ENCODE data around the gene MDFI. TPM values are rescaled to one million over a fixed set of nuclear protein-coding genes. Genes with fewer than 3 reads are reported as not detected.
"Not testable (repeated sequence)": the region's sequence is repeated elsewhere in the genome, so short reads cannot be mapped to it uniquely, and the experiment has no call there.

MDFI gene
- total RNA-seq, 2 experiments from 2014 or later, result not detected

DNA sequence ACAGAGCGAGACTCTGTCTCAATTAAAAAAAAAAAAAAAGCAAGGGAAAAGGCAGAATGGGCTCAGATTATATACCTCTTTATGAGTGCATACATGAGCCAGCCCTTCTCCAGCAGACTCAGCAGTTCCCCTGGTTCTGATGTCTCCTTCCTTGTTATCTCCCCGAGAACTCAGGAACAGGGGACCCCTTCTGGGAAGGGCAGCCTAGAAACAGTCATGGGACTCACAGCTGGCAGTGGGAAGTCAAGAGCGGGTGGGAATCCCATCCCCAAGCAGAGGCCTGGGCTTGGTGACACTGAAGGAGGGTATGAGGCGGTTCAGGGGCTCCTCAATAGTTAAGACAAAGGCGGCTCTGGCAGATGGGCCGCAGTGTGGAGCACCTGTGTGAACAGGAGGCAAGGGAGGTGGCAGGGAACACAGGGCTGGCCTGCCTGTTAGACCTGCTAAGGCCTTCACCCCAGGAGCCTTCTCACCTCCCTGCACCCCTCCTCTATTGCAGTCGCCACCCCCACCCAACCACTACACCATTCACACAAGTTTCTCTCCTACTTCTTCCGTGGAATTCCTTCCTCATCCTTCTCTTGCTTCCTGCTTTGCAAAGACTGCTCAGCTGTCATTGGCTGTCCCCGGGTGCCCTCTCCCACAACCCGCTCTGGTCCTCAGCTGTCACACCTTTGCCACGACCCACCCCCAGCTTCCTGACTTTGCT is 29.7 kb upstream of the MDFI start:
- DNase-seq (no peak), ATAC-seq (ENCODE audit: low read depth) (no peak)
- no peak overlapping the region for H3K4me3 Mint-ChIP-seq
- H3K27ac Mint-ChIP-seq, result no peak overlapping the region
- H3K9me3 Mint-ChIP-seq, result no peaks in the 10 kb centered on the region
- H3K27me3 Mint-ChIP-seq, result peaks cover 8% of the 10 kb centered on the region
- peaks cover 2% of the 10 kb centered on the region for H3K4me1 Mint-ChIP-seq
- POLR2A ChIA-PET, result interaction anchor here (0.6 kb wide), 1 partner anchor 376 kb away, joined by 5 read pairs; no protein-coding TSS in a partner anchor
- no peaks in the 10 kb centered on the region for H3K36me3 Mint-ChIP-seq

GRCh38 chr6:41614715-41615114 is 23.6 kb upstream of the MDFI start:
- Mint-ChIP-seq H3K4me3 (no peak overlapping the region), H3K36me3 (no peaks in the 10 kb centered on the region), H3K27me3 (peaks cover 11% of the 10 kb centered on the region), H3K9me3 (no peaks in the 10 kb centered on the region), H3K27ac (no peak overlapping the region), H3K4me1 (peaks cover 2% of the 10 kb centered on the region)
- POLR2A ChIA-PET, result no interaction called here
- ATAC-seq (ENCODE audit: low read depth) (no peak), DNase-seq (no peak)

- no peak for ATAC-seq (ENCODE audit: low read depth)
- Mint-ChIP-seq H3K27ac (no peak overlapping the region), H3K9me3 (no peaks in the 10 kb centered on the region), H3K4me1 (peaks cover 2% of the 10 kb centered on the region), H3K36me3 (no peaks in the 10 kb centered on the region), H3K27me3 (peaks cover 14% of the 10 kb centered on the region), H3K4me3 (no peak overlapping the region)
- DNase-seq, result no peak
- POLR2A ChIA-PET, result no interaction called here
Measured at GRCh38 chr6:41615311-41615710, 23.0 kb upstream of the MDFI start.

DNA sequence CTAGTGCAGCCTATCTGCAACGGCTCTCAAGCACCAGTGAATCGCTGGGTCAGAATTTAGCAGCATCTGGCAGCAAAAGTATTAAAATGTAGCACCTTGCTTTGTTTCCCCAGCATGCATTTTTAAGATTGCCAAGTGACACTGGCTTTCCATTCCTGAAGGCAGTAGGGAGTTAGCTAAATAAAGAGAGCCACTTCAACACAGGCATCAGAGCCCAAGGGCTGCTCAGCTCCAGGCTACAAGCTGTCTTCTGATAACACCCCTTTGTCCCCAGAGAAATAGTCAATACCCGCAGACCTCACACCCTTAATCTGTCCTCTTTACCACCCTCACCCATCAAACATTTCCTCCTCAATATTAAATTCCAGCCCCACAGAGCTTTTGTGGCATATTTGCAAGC is 19.7 kb upstream of the MDFI start:
- Mint-ChIP-seq H3K4me3 (no peak overlapping the region), H3K27ac (no peak overlapping the region), H3K9me3 (peaks cover 7% of the 10 kb centered on the region), H3K27me3 (peaks cover 26% of the 10 kb centered on the region), H3K4me1 (no peaks in the 10 kb centered on the region), H3K36me3 (no peaks in the 10 kb centered on the region)
- POLR2A ChIA-PET, result no interaction called here
- ATAC-seq (ENCODE audit: low read depth), result no peak
- no peak for DNase-seq

GRCh38 chr6:41619193-41619592 is 19.1 kb upstream of the MDFI start:
- H3K36me3 Mint-ChIP-seq; ATAC-seq (ENCODE audit: low read depth); H3K4me3 Mint-ChIP-seq; POLR2A ChIA-PET; DNase-seq; H3K4me1 Mint-ChIP-seq; H3K27ac Mint-ChIP-seq; H3K9me3 Mint-ChIP-seq: not testable (repeated sequence)
- H3K27me3 Mint-ChIP-seq, result peaks cover 26% of the 10 kb centered on the region

DNA sequence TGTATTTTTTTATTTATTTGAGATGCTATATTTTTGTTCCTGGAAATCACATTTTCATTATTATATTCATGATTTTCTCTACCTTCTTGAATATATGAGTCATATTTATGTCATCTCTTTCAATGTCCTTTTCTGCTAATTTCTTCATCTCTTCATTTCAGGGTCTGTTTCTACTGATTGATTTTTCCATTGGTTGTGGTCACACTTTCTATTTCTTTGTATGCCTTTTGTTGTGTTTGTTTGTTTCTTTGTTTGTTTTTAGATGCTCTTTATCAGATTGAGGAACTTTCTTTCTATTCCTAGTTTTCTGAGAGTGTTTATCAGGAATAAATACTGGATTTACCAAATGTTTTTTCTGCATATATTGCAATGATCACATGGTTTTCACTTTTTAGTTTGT is 16.9 kb upstream of the MDFI start:
- Mint-ChIP-seq H3K4me3 (no peak overlapping the region), H3K9me3 (peaks cover 7% of the 10 kb centered on the region), H3K4me1 (peaks cover 9% of the 10 kb centered on the region), H3K36me3 (no peaks in the 10 kb centered on the region), H3K27ac (no peak overlapping the region), H3K27me3 (peaks cover 23% of the 10 kb centered on the region)
- DNase-seq (no peak), ATAC-seq (ENCODE audit: low read depth) (no peak)
- POLR2A ChIA-PET, result no interaction called here

DNA sequence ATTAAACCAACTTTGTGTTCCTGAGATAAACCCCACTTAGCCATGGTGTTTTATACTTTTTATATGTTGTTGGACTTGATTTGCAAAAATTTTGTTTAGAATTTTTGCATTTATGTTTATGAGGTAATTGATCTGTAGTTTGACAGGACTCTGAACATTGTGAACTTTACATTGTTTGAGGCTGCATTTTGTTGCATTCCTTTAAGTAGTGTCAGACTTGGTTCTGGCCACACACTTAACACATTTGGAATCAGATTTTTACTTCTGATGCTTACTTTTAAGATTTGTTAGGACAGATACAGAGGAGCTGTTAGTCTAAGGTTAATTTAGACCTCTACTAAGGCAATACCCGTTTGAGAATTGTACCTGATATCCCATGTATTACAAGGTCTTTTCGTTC is 16.5 kb upstream of the MDFI start:
- DNase-seq (no peak), ATAC-seq (ENCODE audit: low read depth) (no peak)
- no peak overlapping the region for H3K27ac Mint-ChIP-seq
- no peak overlapping the region for H3K4me3 Mint-ChIP-seq
- H3K36me3 Mint-ChIP-seq, result no peaks in the 10 kb centered on the region
- peaks cover 9% of the 10 kb centered on the region for H3K4me1 Mint-ChIP-seq
- peaks cover 7% of the 10 kb centered on the region for H3K9me3 Mint-ChIP-seq
- H3K27me3 Mint-ChIP-seq, result peaks cover 23% of the 10 kb centered on the region
- POLR2A ChIA-PET, result no interaction called here

GRCh38 chr6:41622206-41622988 is 15.9 kb upstream of the MDFI start:
- ATAC-seq (ENCODE audit: low read depth), result no peak
- POLR2A ChIA-PET, result no interaction called here
- H3K27ac Mint-ChIP-seq, result no peak overlapping the region

GRCh38 chr6:41623330-41623729 is 14.9 kb upstream of the MDFI start:
- Mint-ChIP-seq H3K27ac (no peak overlapping the region), H3K9me3 (peaks cover 7% of the 10 kb centered on the region), H3K4me3 (no peak overlapping the region), H3K36me3 (no peaks in the 10 kb centered on the region), H3K4me1 (peaks cover 9% of the 10 kb centered on the region), H3K27me3 (peaks cover 23% of the 10 kb centered on the region)
- ATAC-seq (ENCODE audit: low read depth) (no peak), DNase-seq (no peak)
- POLR2A ChIA-PET, result no interaction called here

More at GRCh38 chr6:41622206-41622988, 15.9 kb upstream of the MDFI start:
- no peak for DNase-seq
- Mint-ChIP-seq H3K27me3 (peaks cover 23% of the 10 kb centered on the region), H3K4me3 (no peak overlapping the region), H3K4me1 (peaks cover 9% of the 10 kb centered on the region), H3K9me3 (peaks cover 7% of the 10 kb centered on the region), H3K36me3 (no peaks in the 10 kb centered on the region)

DNA sequence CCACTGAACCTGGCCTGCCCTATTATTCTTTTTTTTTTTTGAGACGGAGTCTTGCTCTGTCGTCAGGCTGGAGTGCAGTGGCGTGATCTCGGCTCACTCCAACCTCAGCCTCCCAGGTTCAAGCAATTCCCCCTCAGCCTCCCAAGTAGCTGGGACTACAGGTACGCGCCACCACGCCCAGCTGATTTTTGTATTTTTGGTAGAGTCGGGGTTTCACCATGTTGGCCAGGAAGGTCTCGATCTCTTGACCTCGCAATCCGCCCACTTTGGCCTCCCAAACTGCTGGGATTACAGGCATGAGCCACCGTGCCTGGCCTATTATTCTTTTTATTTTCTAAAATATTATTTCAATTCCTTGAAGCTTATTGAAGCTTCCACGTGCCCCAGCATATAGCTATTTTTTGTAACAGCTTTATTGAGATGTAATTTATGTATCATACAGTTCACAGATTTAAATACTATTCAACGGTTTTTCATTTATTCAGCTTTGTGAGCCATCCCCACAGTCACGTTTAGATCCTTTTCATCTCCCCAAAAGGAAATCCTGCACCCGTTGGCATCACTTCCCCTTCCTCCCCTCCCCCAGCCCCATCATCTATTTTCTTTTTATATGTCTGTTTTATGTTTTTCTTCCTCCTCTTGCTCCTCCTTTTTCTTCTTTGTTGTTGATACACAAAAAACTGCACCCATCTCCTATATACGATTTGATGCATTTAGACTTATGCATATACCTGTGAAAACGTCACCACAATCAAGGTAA is 13.5 kb upstream of the MDFI start:
- H3K27me3 Mint-ChIP-seq, result peaks cover 18% of the 10 kb centered on the region
- no peaks in the 10 kb centered on the region for H3K36me3 Mint-ChIP-seq
- H3K4me3 Mint-ChIP-seq, result peak overlapping the region; percentile 9
- DNase-seq (no peak), ATAC-seq (ENCODE audit: low read depth) (no peak)
- POLR2A ChIA-PET, result no interaction called here
- H3K27ac Mint-ChIP-seq, result no peak overlapping the region
- peaks cover 9% of the 10 kb centered on the region for H3K4me1 Mint-ChIP-seq
- peaks cover 7% of the 10 kb centered on the region for H3K9me3 Mint-ChIP-seq

- H3K4me1 Mint-ChIP-seq, result peaks cover 9% of the 10 kb centered on the region
- H3K9me3 Mint-ChIP-seq, result peaks cover 7% of the 10 kb centered on the region
- POLR2A ChIA-PET, result no interaction called here
- DNase-seq, result no peak
- peaks cover 15% of the 10 kb centered on the region for H3K27me3 Mint-ChIP-seq
- H3K36me3 Mint-ChIP-seq, result no peaks in the 10 kb centered on the region
- H3K4me3 Mint-ChIP-seq, result peak overlapping the region; percentile 9
- no peak for ATAC-seq (ENCODE audit: low read depth)
- H3K27ac Mint-ChIP-seq, result no peak overlapping the region
Measured at GRCh38 chr6:41625442-41625841, 12.8 kb upstream of the MDFI start.

- Mint-ChIP-seq H3K27ac (no peak overlapping the region), H3K4me1 (peaks cover 9% of the 10 kb centered on the region), H3K36me3 (no peaks in the 10 kb centered on the region), H3K27me3 (peaks cover 11% of the 10 kb centered on the region), H3K9me3 (peaks cover 2% of the 10 kb centered on the region), H3K4me3 (no peak overlapping the region)
- POLR2A ChIA-PET, result no interaction called here
- no peak for ATAC-seq (ENCODE audit: low read depth)
- DNase-seq, result no peak
Measured at GRCh38 chr6:41626022-41626421, 12.2 kb upstream of the MDFI start.

DNA sequence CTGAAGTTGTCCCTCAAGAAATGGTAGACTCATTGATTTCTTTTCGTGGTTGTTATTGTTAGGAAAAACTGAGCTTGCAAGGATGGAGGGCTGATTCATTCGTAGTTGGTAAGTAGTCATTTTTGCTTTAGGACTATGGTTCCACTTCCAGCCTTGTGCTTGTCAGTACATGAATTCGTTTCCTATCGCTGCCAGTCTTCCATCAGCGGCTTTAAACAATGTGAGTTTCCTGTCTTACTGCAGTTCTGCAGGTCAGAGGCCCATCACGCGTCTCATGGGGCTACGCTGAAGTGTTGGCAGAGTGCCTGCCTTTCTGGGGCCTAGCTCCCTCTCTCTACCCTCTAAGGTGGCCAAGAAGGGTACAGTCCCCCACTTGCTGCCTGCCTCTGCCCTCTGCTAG is 11.4 kb upstream of the MDFI start:
- POLR2A ChIA-PET, result no interaction called here
- Mint-ChIP-seq H3K4me3 (no peak overlapping the region), H3K27ac (no peak overlapping the region), H3K9me3 (no peaks in the 10 kb centered on the region), H3K27me3 (peaks cover 11% of the 10 kb centered on the region), H3K4me1 (peaks cover 9% of the 10 kb centered on the region), H3K36me3 (no peaks in the 10 kb centered on the region)
- DNase-seq (no peak), ATAC-seq (ENCODE audit: low read depth) (no peak)

Measured in activated naive CD8-positive, alpha-beta T cell treated with anti-CD3 and anti-CD28 coated beads, Interleukin-2, amount 10 ng/mL, durations not matched to agents 7 days and 5 days (primary cell).